ENCODE measurements around the gene MDH1. TPM values are rescaled to one million over a fixed set of nuclear protein-coding genes. Genes with fewer than 3 reads are reported as not detected.

Gene MDH1
- total RNA-seq, 3 donors from 2014 or later: 162 to 185 (median 177) TPM

- Histone ChIP-seq H3K9me3 (no peaks in the 10 kb centered on the region), H3K4me3 (no peak overlapping the region), H3K36me3 (ENCODE audit: low read depth) (no peaks in the 10 kb centered on the region), H3K4me1 (ENCODE audit: low read depth) (no peaks in the 10 kb centered on the region)
- no peak for TF ChIP-seq CTCF (IDR thresholded peaks at IDR 0.05)
- intact Hi-C loops (cut with DNase I, micrococcal nuclease): no loop called here
- ATAC-seq (no peak), DNase-seq (no peak)
Measured at GRCh38 chr2:63580651-63581297, 8.0 kb upstream of the MDH1 start.

GRCh38 chr2:63581298-63581961 lies 7.3 kb upstream of the MDH1 start:
- no peaks in the 10 kb centered on the region for H3K4me1 ChIP-seq (ENCODE audit: low read depth)
- H3K9me3 ChIP-seq: no peaks in the 10 kb centered on the region
- ATAC-seq: peak; percentile 8
- intact Hi-C loops (cut with DNase I, micrococcal nuclease): no loop called here
- DNase-seq: no peak
- TF ChIP-seq CTCF (IDR thresholded peaks at IDR 0.05): no peak
- H3K4me3 ChIP-seq: no peak overlapping the region
- H3K36me3 ChIP-seq (ENCODE audit: low read depth): no peaks in the 10 kb centered on the region

- DNase-seq (no peak), ATAC-seq (no peak)
- Histone ChIP-seq H3K4me3 (no peak overlapping the region), H3K9me3 (no peaks in the 10 kb centered on the region), H3K4me1 (ENCODE audit: low read depth) (no peaks in the 10 kb centered on the region), H3K36me3 (ENCODE audit: low read depth) (no peaks in the 10 kb centered on the region)
- TF ChIP-seq CTCF (IDR thresholded peaks at IDR 0.05): no peak
- intact Hi-C loops (cut with DNase I, micrococcal nuclease): no loop called here
Measured at GRCh38 chr2:63582873-63583272, 5.9 kb upstream of the MDH1 start.

GRCh38 chr2:63587814-63588384 lies 864 bp upstream of the MDH1 start:
- Histone ChIP-seq H3K4me1 (ENCODE audit: low read depth) (peaks cover 5% of the 10 kb centered on the region), H3K9me3 (no peaks in the 10 kb centered on the region), H3K36me3 (ENCODE audit: low read depth) (peaks cover 3% of the 10 kb centered on the region), H3K4me3 (peak overlapping the region; percentile 47)
- no peak for DNase-seq
- no peak for ATAC-seq
- no peak for TF ChIP-seq CTCF (IDR thresholded peaks at IDR 0.05)
- intact Hi-C loops (cut with DNase I, micrococcal nuclease): no loop called here

- H3K4me3 ChIP-seq: peak overlapping the region; percentile 47
- ATAC-seq (peak; percentile 11), DNase-seq (no peak)
- H3K36me3 ChIP-seq (ENCODE audit: low read depth): peaks cover 3% of the 10 kb centered on the region
- H3K9me3 ChIP-seq: no peaks in the 10 kb centered on the region
- H3K4me1 ChIP-seq (ENCODE audit: low read depth): peaks cover 5% of the 10 kb centered on the region
- intact Hi-C loops (cut with DNase I, micrococcal nuclease): no loop called here
- no peak for TF ChIP-seq CTCF (IDR thresholded peaks at IDR 0.05)
Measured at GRCh38 chr2:63589148-63589958, 590 bp downstream of the MDH1 start.

Data from mucosa of descending colon (tissue), 3 donors.